ENCODE results near the gene IFNLR1. TPM values are rescaled to one million over a fixed set of nuclear protein-coding genes. Genes with fewer than 3 reads are reported as not detected.

Gene IFNLR1
- total and polyA plus RNA-seq, 2 of the 8 experiments (the other 6 are each of a cell fraction or from before 2014, with no cell fraction given), result 6.8 to 10.1 TPM

DNA sequence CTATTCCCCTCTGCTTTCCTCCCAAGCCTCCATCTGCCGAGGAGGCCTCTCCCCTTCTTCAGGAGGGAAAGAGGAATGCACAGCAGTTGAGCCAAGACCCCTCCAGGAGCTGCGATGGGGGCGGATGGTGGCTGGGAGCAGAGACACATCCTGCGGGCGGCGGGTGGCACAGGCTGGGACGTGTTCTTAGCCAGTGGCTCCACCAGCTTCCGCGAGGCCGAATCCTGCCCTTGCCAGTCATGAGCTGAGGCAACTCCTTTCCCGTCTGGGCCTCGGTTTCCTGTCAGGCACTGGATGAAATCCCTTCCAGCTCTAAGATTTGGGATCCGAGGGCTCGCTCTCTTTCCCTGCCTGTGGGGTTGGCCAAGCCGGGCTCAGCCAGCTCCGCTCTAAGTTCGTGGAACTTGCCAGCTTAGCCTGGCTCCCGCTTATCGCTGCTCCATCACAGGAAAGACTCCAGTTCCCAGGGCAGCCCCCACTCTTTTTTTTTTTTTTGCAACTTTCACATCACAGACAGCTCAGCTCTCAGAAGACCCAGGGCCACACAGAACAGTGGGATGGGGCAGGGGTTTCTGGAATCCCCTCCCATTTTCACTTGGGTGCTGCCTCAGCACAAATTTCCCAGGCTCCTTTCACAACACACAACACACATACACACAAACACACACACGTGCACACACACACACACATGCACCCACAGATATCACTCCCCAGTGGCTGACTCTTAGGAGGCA lies 75.7 kb downstream of the IFNLR1 start:
- POLR2A ChIA-PET (ENCODE audit: partially characterized antibody), result interaction anchor here (0.9 to 1.4 kb wide), 6 partner anchors 10 to 314 kb away, joined by 3 to 7 read pairs (median 3); partner anchors contain the start of gene SRSF10
- no peak overlapping the region; the same call in 1 of the 2 replicates for H2BK15ac ChIP-seq (ENCODE audit: low read length)
- no peak overlapping the region; the same call in 1 of the 2 replicates for H2AK5ac ChIP-seq (ENCODE audit: low read depth, low read length)
- H3K23me2 ChIP-seq (ENCODE audit: low read depth, low read length), result no peaks in the 10 kb centered on the region; the same call in 1 of the 2 replicates
- H4K91ac ChIP-seq (replicated peaks; ENCODE audit: insufficient read length, low read length), result no peak overlapping the region
- CTCF ChIA-PET (ENCODE audit: partially characterized antibody), result interaction anchor here (0.8 to 6.8 kb wide), 14 partner anchors 8 to 162 kb away, joined by 3 to 35 read pairs (median 5); no protein-coding TSS in a partner anchor
- no peak overlapping the region for H3K23ac ChIP-seq (ENCODE audit: insufficient read length)
- H3K4ac ChIP-seq (replicated peaks; ENCODE audit: insufficient read length, low read depth, low read length), result no peak overlapping the region
- no peak overlapping the region for H2BK120ac ChIP-seq (replicated peaks; ENCODE audit: low read depth, low read length)
- no peak for FAIRE-seq
- H3K14ac ChIP-seq (ENCODE audit: insufficient read length), result no peak overlapping the region
- no peaks in the 10 kb centered on the region for H3K9me3 ChIP-seq (ENCODE audit: insufficient read depth in 2 of 2, low read depth in 1 of 2, low read length in 1 of 2)
- no peak overlapping the region for H3K9ac ChIP-seq (replicated peaks in 1 of 4; ENCODE audit: extremely low read depth in 1 of 4, low read depth in 3 of 4, low read length in 3 of 4)
- no peak overlapping the region; a peak in 1 of 4 replicates for H3K4me2 ChIP-seq (ENCODE audit: insufficient read depth in 1 of 2, low read depth in 2 of 2, low read length in 2 of 2)
- H3K79me1 ChIP-seq (ENCODE audit: low read depth, low read length), result no peaks in the 10 kb centered on the region
- no peak overlapping the region for H3K56ac ChIP-seq (replicated peaks; ENCODE audit: insufficient read length, low read depth, low read length)
- H3K27me3 ChIP-seq (replicated peaks in 1 of 4; ENCODE audit: control insufficient read depth in 3 of 4, extremely low read depth in 1 of 4, insufficient read depth in 3 of 4, low read length in 3 of 4), result no peaks in the 10 kb centered on the region
- no peaks in the 10 kb centered on the region for H3K79me2 ChIP-seq (ENCODE audit: control insufficient read depth in 1 of 2, insufficient read depth in 2 of 2, low read length in 2 of 2)
- no peak overlapping the region for H4K8ac ChIP-seq (ENCODE audit: extremely low read depth, insufficient read depth, low read length)
- no peak overlapping the region for H3K18ac ChIP-seq (ENCODE audit: extremely low read depth, low read length)
- H2BK5ac ChIP-seq (ENCODE audit: low read depth, low read length), result no peak overlapping the region
- no peak overlapping the region for H2AFZ ChIP-seq (ENCODE audit: low read length)
- DNase-seq (ENCODE audit: low read depth in 1 of 2, low spot score in 2 of 2), result no peak
- H2BK12ac ChIP-seq (ENCODE audit: low read depth, low read length), result no peak overlapping the region
- no peak overlapping the region for H3K4me3 ChIP-seq (ENCODE audit: extremely low read depth in 1 of 4, insufficient read depth in 2 of 4, low read depth in 3 of 4, low read length in 4 of 4)
- no peak overlapping the region for H4K5ac ChIP-seq (ENCODE audit: insufficient read length, low read depth, low read length)
- H3K27ac ChIP-seq (ENCODE audit: low read depth, low read length), result no peak overlapping the region
- no peaks in the 10 kb centered on the region for H3K36me3 ChIP-seq (ENCODE audit: control insufficient read depth in 2 of 4, insufficient read depth in 4 of 4, low read length in 3 of 4)
- 80% methylated on average over 20 of the region's 20 CpGs; no CpG with 5 or more reads in 1 of the 2 experiments for WGBS, 2 experiments (ENCODE audit: extremely low coverage in 1 of 2, insufficient coverage in 1 of 2, insufficient read length in 1 of 2, insufficient replicate concordance in 2 of 2, low coverage in 1 of 2, low lambda C conversion rate in 2 of 2, missing lambda C conversion rate in 1 of 2)
- peaks cover 2 to 11% (median 5%) of the 10 kb centered on the region in 4 experiments; a peak in 5 of 7 replicates for H3K4me1 ChIP-seq (replicated peaks in 1 of 4; ENCODE audit: control insufficient read depth in 3 of 4, insufficient read depth in 4 of 4, low read length in 3 of 4)
- no peaks in the 10 kb centered on the region for H4K20me1 ChIP-seq (replicated peaks in 1 of 2; ENCODE audit: control insufficient read depth in 1 of 2, insufficient read depth in 2 of 2, low read length in 2 of 2)
- no peak overlapping the region; the same call in 1 of the 2 replicates for H2BK20ac ChIP-seq (ENCODE audit: low read length)
- no peak for TF ChIP-seq FOSL1 (IDR thresholded peaks at IDR 0.05; ENCODE audit: insufficient read depth, low read depth, low read length)
- TF ChIP-seq EGR1 (IDR thresholded peaks at IDR 0.05; ENCODE audit: borderline replicate concordance, low read depth, low read length), result no peak
- TF ChIP-seq, protein P1, sequence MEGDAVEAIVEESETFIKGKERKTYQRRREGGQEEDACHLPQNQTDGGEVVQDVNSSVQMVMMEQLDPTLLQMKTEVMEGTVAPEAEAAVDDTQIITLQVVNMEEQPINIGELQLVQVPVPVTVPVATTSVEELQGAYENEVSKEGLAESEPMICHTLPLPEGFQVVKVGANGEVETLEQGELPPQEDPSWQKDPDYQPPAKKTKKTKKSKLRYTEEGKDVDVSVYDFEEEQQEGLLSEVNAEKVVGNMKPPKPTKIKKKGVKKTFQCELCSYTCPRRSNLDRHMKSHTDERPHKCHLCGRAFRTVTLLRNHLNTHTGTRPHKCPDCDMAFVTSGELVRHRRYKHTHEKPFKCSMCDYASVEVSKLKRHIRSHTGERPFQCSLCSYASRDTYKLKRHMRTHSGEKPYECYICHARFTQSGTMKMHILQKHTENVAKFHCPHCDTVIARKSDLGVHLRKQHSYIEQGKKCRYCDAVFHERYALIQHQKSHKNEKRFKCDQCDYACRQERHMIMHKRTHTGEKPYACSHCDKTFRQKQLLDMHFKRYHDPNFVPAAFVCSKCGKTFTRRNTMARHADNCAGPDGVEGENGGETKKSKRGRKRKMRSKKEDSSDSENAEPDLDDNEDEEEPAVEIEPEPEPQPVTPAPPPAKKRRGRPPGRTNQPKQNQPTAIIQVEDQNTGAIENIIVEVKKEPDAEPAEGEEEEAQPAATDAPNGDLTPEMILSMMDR (IDR thresholded peaks at IDR 0.05; ENCODE audit: control extremely low read depth in 1 of 3, insufficient read depth in 1 of 3, low read depth in 1 of 3, low read length in 3 of 3), result no peak
- TF ChIP-seq CREB1 (IDR thresholded peaks at IDR 0.05), result no peak
- no peak for TF ChIP-seq KDM5A (IDR thresholded peaks at IDR 0.05; ENCODE audit: low read length)
- TF ChIP-seq JUN (IDR thresholded peaks at IDR 0.05; ENCODE audit: low read depth, low read length), result no peak
- TF ChIP-seq SIX5 (IDR thresholded peaks at IDR 0.05; ENCODE audit: low read depth, low read length), result no peak
- no peak for TF ChIP-seq POU5F1 (IDR thresholded peaks at IDR 0.05; ENCODE audit: low read depth, low read length)
- no peak for TF ChIP-seq TAF1 (IDR thresholded peaks at IDR 0.05; ENCODE audit: low read depth, low read length)
- TF ChIP-seq ASH2L (IDR thresholded peaks at IDR 0.05; ENCODE audit: low read length), result no peak
- no peak for TF ChIP-seq SP1 (IDR thresholded peaks at IDR 0.05; ENCODE audit: low read depth, low read length)

Measured in H1 (cell line).